ENCODE measurements around the gene ADARB1. TPM values are rescaled to one million over a fixed set of nuclear protein-coding genes. Genes with fewer than 3 reads are reported as not detected.
"Not testable (repeated sequence)": the region's sequence is repeated elsewhere in the genome, so short reads cannot be mapped to it uniquely, and the experiment has no call there.

ADARB1 gene
- polyA plus RNA-seq, result 1 to 10 TPM; 3.0 to 4.5 (median 3.4) TPM

GRCh38 chr21:45074048-45074817, at the start of gene ADARB1:
ADARB1 (plus strand) TSS chr21:45074580; CDS start chr21:45171657, 97,077 bp downstream.
- DNase-seq, result peak; percentile 64 to 75 (median 69)
- H3K9me3 Mint-ChIP-seq, result no peaks in the 10 kb centered on the region
- H3K4me1 Mint-ChIP-seq, result peaks cover 36 to 43% of the 10 kb centered on the region in 2 donors
- H3K27me3 Mint-ChIP-seq (ENCODE audit: low read depth in 3 of 3), result peaks cover 4 to 19% (median 15%) of the 10 kb centered on the region in 3 donors
- H3K27ac Mint-ChIP-seq, result peak within 1 kb of the TSS; percentile 39 to 96 (median 90)
- H3K4me3 Mint-ChIP-seq, result peak within 1 kb of the TSS; percentile 94 to 99 (median 97)
- H3K36me3 Mint-ChIP-seq, result no peaks in the 10 kb centered on the region

DNA sequence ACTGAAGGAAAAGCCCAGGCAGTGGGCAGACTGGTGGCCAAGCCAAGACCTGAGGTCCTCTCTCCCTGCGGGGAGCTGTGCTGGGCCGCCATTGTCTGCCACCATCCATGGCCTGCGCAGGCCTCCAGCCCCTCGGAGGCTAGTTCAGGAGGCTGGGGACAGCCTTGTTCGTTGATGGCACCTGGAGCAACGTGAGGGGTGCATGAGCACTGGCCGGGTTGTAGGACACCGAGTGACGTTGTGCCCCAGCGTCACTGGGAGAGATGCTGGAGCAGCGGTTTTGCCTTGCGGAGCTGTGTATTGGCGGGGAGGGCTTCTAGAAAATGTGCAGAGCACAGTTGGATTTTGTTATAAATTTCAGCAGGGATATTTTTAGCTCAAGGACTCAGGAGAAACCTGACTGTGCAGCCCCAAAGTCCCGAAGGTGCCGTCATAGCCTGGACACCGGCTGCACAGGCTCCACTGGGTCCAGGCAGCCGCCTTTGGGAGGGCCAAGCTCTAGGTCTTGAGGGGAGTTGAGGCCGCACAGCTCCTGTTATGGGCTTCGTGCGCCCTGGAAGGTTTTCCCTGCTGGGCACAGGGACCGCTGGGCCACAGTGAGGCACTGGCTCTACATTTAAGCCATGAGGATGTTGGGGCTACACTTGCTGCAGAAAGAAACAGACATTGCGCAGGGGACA, 48.2 kb upstream of the ADARB1 start:
- peak overlapping the region in 1 of 6 donors; percentile 34 for H3K27ac Mint-ChIP-seq
- H3K4me1 Mint-ChIP-seq, result no peaks in the 10 kb centered on the region
- H3K9me3 Mint-ChIP-seq, result peaks cover 0 to 11% (median 2%) of the 10 kb centered on the region in 6 donors

GRCh38 chr21:45026826-45027225, 47.6 kb upstream of the ADARB1 start:
- DNase-seq, result no peak
- H3K36me3 Mint-ChIP-seq, result peaks cover 0 to 3% (median 0%) of the 10 kb centered on the region in 3 donors
- peaks cover 0 to 11% (median 2%) of the 10 kb centered on the region in 6 donors for H3K9me3 Mint-ChIP-seq
- no peak overlapping the region for H3K4me3 Mint-ChIP-seq
- H3K4me1 Mint-ChIP-seq, result no peaks in the 10 kb centered on the region
- H3K27ac Mint-ChIP-seq, result peak overlapping the region in 1 of 6 donors; percentile 34
- H3K27me3 Mint-ChIP-seq (ENCODE audit: low read depth in 3 of 3), result peaks cover 3 to 12% (median 8%) of the 10 kb centered on the region in 3 donors

More for the DNA sequence above, 48.2 kb upstream of the ADARB1 start:
- no peak for DNase-seq
- Mint-ChIP-seq H3K4me3 (no peak overlapping the region), H3K36me3 (peaks cover 0 to 3% (median 0%) of the 10 kb centered on the region in 3 donors), H3K27me3 (ENCODE audit: low read depth in 3 of 3) (peaks cover 3 to 12% (median 8%) of the 10 kb centered on the region in 3 donors)

DNA sequence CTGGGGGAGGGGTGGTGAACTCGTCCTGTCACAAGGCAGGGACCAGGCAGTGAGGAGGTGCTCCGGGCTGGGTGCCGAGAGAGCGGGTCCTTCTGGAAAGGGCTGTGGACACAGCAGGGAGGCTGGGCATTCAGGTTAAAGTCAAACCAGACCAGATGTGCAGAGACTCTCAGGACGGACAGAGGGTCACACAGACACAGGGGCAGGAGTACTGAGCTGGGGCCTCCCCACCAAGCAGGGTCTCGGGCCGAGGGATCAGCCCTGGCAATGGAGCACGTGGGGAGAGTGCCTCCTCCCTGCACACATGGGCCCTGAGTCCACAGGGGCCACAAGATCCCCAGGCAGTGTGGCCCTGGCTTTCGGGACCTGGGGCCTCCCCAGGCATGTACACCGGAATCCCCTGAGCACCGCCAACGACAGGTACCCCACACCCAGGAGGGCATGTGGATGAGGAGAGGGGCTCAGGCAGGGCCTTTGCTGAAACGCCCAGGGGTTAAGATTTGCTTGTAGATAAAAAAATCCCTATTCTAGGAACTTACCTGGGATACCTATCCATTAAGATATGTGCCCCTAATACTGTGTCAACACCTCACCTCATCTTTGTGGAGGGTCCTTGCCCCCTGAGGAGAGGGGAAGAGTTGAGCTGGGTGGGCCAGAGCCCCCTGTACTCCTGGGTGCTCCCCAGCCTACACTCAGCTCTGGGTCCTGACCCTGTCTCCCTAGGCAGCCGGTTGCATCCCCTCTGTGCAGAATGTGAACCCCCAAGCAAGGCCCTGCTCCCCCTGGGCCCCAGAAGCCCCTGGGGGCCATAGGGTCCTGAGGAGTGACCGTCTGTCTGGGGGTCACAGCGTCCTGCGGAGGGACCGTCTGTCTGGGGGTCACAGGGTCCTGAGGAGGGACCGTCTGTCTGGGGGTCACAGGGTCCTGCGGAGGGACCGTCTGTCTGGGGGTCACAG, 46.9 kb upstream of the ADARB1 start:
- no peaks in the 10 kb centered on the region for H3K4me1 Mint-ChIP-seq
- no peak for DNase-seq

GRCh38 chr21:45028645-45029044, 45.7 kb upstream of the ADARB1 start:
- H3K27me3 Mint-ChIP-seq (ENCODE audit: low read depth in 3 of 3); H3K27ac Mint-ChIP-seq; H3K9me3 Mint-ChIP-seq; DNase-seq; H3K4me3 Mint-ChIP-seq; H3K4me1 Mint-ChIP-seq; H3K36me3 Mint-ChIP-seq: not testable (repeated sequence)

More for the DNA sequence above, 46.9 kb upstream of the ADARB1 start:
- H3K4me3 Mint-ChIP-seq, result no peak overlapping the region
- H3K27ac Mint-ChIP-seq, result no peak overlapping the region
- peaks cover 0 to 11% (median 2%) of the 10 kb centered on the region in 6 donors for H3K9me3 Mint-ChIP-seq
- H3K27me3 Mint-ChIP-seq (ENCODE audit: low read depth in 3 of 3), result peaks cover 3 to 10% (median 6%) of the 10 kb centered on the region in 3 donors
- peaks cover 0 to 3% (median 0%) of the 10 kb centered on the region in 3 donors for H3K36me3 Mint-ChIP-seq

- Mint-ChIP-seq H3K4me1 (no peaks in the 10 kb centered on the region), H3K9me3 (peaks cover 0 to 2% (median 0%) of the 10 kb centered on the region in 6 donors), H3K4me3 (no peak overlapping the region), H3K27me3 (ENCODE audit: low read depth in 3 of 3) (peaks cover 0 to 6% (median 5%) of the 10 kb centered on the region in 3 donors), H3K36me3 (no peaks in the 10 kb centered on the region), H3K27ac (no peak overlapping the region)
- DNase-seq, result no peak
Measured at GRCh38 chr21:45029298-45029947, 45.0 kb upstream of the ADARB1 start.

- Mint-ChIP-seq H3K4me3 (no peak overlapping the region), H3K4me1 (no peaks in the 10 kb centered on the region), H3K27ac (no peak overlapping the region), H3K36me3 (no peaks in the 10 kb centered on the region), H3K27me3 (ENCODE audit: low read depth in 3 of 3) (peaks cover 0 to 6% (median 5%) of the 10 kb centered on the region in 3 donors), H3K9me3 (no peaks in the 10 kb centered on the region)
- DNase-seq, result no peak
Measured at GRCh38 chr21:45029948-45030681, 44.3 kb upstream of the ADARB1 start.

- Mint-ChIP-seq H3K9me3 (peaks cover 0 to 2% (median 0%) of the 10 kb centered on the region in 6 donors), H3K4me3 (no peak overlapping the region), H3K27ac (no peak overlapping the region), H3K36me3 (peaks cover 0 to 5% (median 4%) of the 10 kb centered on the region in 3 donors), H3K4me1 (no peaks in the 10 kb centered on the region), H3K27me3 (ENCODE audit: low read depth in 3 of 3) (peaks cover 0 to 4% (median 2%) of the 10 kb centered on the region in 3 donors)
- DNase-seq, result no peak
Measured at GRCh38 chr21:45030682-45031570, 43.5 kb upstream of the ADARB1 start.

GRCh38 chr21:45031571-45032191, 42.7 kb upstream of the ADARB1 start:
- Mint-ChIP-seq H3K27ac (no peak overlapping the region), H3K36me3 (peaks cover 0 to 9% (median 5%) of the 10 kb centered on the region in 3 donors), H3K4me3 (no peak overlapping the region), H3K9me3 (peaks cover 0 to 5% (median 3%) of the 10 kb centered on the region in 6 donors), H3K27me3 (ENCODE audit: low read depth in 3 of 3) (peaks cover 2 to 3% (median 2%) of the 10 kb centered on the region in 3 donors), H3K4me1 (no peaks in the 10 kb centered on the region)
- no peak for DNase-seq

GRCh38 chr21:45032332-45032731, 42.0 kb upstream of the ADARB1 start:
- H3K4me1 Mint-ChIP-seq, result no peaks in the 10 kb centered on the region
- H3K9me3 Mint-ChIP-seq, result peaks cover 0 to 8% (median 7%) of the 10 kb centered on the region in 6 donors
- no peak overlapping the region for H3K27ac Mint-ChIP-seq
- no peak for DNase-seq
- H3K36me3 Mint-ChIP-seq, result peaks cover 0 to 12% (median 8%) of the 10 kb centered on the region in 3 donors
- peaks cover 2 to 6% (median 4%) of the 10 kb centered on the region in 3 donors for H3K27me3 Mint-ChIP-seq (ENCODE audit: low read depth in 3 of 3)
- no peak overlapping the region for H3K4me3 Mint-ChIP-seq

DNA sequence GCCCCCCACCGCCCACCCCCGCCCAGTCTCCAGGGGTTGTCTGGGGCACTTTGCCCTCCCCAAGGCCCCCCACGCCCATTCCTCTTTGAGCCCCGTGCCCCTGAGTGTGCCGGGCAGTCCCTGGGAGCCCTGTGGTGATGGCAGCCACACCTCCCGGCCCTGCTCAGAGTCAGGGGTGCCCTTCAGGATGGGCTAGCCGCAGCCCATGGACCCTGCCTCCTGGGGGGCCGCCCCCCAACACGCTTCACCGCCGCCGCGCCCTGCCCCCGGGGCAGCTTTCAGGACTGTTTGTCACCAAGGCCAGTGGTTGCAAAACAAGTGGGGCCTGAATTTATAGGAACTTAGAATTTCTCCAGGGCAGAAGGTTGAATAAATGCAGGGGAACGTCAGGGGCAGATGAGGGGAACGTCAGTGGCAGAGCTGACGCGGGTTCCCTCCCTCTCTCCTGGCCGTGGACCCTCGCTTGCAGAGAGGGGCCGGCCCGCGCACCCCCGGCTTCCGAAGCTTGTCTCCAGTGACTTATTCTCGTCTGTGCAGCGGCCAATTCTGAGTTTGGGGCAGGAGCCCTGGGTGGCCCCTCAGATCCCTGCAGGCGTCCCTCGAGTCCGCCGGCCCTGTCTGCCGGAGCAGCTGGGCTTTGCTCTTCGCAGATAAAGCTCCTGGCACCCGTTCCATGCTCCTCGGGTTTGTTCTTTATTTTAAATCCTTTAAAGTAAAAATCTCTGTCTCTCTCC, 41.2 kb upstream of the ADARB1 start:
- peaks cover 0 to 8% (median 7%) of the 10 kb centered on the region in 6 donors for H3K9me3 Mint-ChIP-seq

More for the DNA sequence above, 41.2 kb upstream of the ADARB1 start:
- H3K36me3 Mint-ChIP-seq, result peaks cover 0 to 12% (median 8%) of the 10 kb centered on the region in 3 donors
- DNase-seq, result no peak
- H3K27me3 Mint-ChIP-seq (ENCODE audit: low read depth in 3 of 3), result peaks cover 2 to 8% (median 5%) of the 10 kb centered on the region in 3 donors
- H3K4me1 Mint-ChIP-seq, result no peaks in the 10 kb centered on the region
- no peak overlapping the region for H3K4me3 Mint-ChIP-seq
- H3K27ac Mint-ChIP-seq, result peak overlapping the region in 2 of 6 donors; percentile 46 to 67

All from immature natural killer cell (primary cell).